Tibial nerve (tissue), 4 donors: Measurements from ENCODE around the gene ITGAE. TPM values are rescaled to one million over a fixed set of nuclear protein-coding genes. Genes with fewer than 3 reads are reported as not detected.

Experiments used
- DNase-seq, 2 donors: peaks; one replicate each; pipeline ENCODE4 v3.0.0-alpha.2; 2019; ENCODE audit warnings: low spot score in 2 of 2
- H3K27ac ChIP-seq, 4 donors: fragments of 200-600 bp; sonication (generic) in 3 of 4; one replicate each; pipeline ENCODE4 v1.5.1; 2017 to 2019; ENCODE audit warnings: mild to moderate bottlenecking in 1 of 4
- H3K27me3 ChIP-seq, 2 donors: fragments of 200-600 bp; sonication (generic) in 1 of 2; one replicate each; pipeline versions ENCODE4 v1.5.1 to v1.6.0; 2017 to 2019
- H3K36me3 ChIP-seq, 3 donors: fragments of 200-600 bp; sonication (generic); one replicate each; pipeline ENCODE4 v1.5.1; 2018 to 2019
- H3K4me1 ChIP-seq, 4 donors: fragments of 200-600 bp; sonication (generic) in 3 of 4; one replicate each; pipeline ENCODE4 v1.5.1; 2017 to 2019
- H3K4me3 ChIP-seq, 4 donors: fragments of 200-600 bp; sonication (generic) in 3 of 4; one replicate each; pipeline ENCODE4 v1.5.1; 2017 to 2019; ENCODE audit warnings: mild to moderate bottlenecking in 1 of 4, moderate library complexity in 1 of 4
- H3K9me3 ChIP-seq, 4 donors: fragments of 200-600 bp; sonication (generic) in 3 of 4; one replicate each; pipeline ENCODE4 v1.5.1; 2017 to 2019
- EP300 ChIP-seq, 2 donors: sonication (generic); formaldehyde crosslinking; IDR thresholded peaks; one replicate each; pipeline ENCODE4 v1.6.1; 2017; ENCODE audit warnings: antibody characterized with exemption in 2 of 2, mild to moderate bottlenecking in 1 of 2
- POLR2A ChIP-seq, 2 donors: fragments of 450-650 bp; IDR thresholded peaks; one replicate each; pipeline ENCODE4 v1.6.1; 2017; ENCODE audit warnings: antibody characterized with exemption in 2 of 2, mild to moderate bottlenecking in 2 of 2, moderate library complexity in 2 of 2
- WGBS, 2 donors: methylation state at CpG; one replicate each; pipeline ENCODE4 v1.1.5; 2018; 5-methylcytosine and 5-hydroxymethylcytosine counted together
- total RNA-seq, 4 donors: library from RNA; depleted of rRNA; stranded (reverse); fragments of >200 nt; gene quantifications; one replicate each; pipeline ENCODE4 v1.1.0, GENCODE V29; 2016
- TF ChIP-seq, protein P1 (sequence below), 5 experiments: fragments of 200-600 bp in 3 of 5; fragments of 450-650 bp in 2 of 5; sonication (generic) in 3 of 5; IDR thresholded peaks; one replicate each; pipeline ENCODE4 v1.5.1; 2016 to 2019; ENCODE audit warnings: antibody characterized with exemption in 5 of 5, mild to moderate bottlenecking in 3 of 5, moderate library complexity in 2 of 5

The ITGAE gene
- total RNA-seq, 4 donors from 2014 or later, result 11.1 to 17.5 (median 13.4) TPM

DNA sequence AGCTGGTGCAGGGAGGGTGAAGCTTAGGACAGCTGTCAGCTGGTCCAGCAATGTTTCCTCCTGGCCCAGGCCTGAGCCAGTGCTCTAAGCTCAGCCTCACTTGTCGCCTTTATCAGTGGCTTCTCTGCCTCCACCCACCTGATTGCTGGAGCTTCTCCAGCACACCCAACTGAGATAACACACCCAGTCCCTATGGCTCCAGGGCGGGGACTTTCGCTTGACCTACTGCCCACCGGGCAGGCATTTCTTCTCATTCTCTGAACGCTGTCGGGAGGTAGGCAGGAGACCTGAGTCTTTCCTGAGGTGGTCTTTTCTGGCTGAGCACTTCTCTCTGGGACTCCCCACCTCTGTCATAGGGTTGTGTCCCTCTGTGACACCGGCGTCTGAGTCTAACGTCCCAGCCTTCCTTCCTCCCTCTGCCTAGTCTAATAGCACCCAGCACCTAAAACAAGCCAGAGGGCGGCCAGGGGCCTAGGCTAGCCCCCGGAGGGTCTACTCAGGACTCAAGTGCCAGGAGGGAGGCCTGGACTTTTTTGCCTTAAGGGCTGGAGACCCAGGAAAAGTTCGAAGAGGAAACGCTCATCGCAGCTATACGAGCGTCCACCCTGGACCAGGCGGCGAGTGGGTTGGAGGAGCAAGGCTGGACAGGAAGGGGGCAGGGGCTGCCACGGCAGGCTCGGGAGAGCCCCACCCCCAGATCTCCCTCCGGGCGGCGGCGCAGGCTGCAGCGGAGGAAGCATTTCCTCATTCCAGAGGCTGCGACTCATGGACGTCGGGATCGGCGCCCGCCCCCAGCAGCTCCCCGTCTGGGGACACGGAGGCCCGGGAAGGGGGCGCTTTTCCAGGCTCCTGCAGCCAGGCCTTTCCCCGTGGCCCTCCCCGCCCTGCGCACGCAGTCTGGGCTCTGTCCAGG, 133.4 kb downstream of the ITGAE start:
- Histone ChIP-seq H3K36me3 (peaks cover 0 to 46% (median 0%) of the 10 kb centered on the region in 3 donors), H3K27me3 (no peaks in the 10 kb centered on the region), H3K4me3 (peak overlapping the region; percentile 55 to 99 (median 86)), H3K9me3 (no peaks in the 10 kb centered on the region), H3K27ac (peak overlapping the region; percentile 84 to 99 (median 94)), H3K4me1 (peaks cover 0 to 51% (median 26%) of the 10 kb centered on the region in 4 donors)
- peak; percentile 53 to 66 for DNase-seq
- 1 to 4% methylated on average over 20 to 26 of the region's 39 CpGs for WGBS, 2 donors
- TF ChIP-seq, protein P1, sequence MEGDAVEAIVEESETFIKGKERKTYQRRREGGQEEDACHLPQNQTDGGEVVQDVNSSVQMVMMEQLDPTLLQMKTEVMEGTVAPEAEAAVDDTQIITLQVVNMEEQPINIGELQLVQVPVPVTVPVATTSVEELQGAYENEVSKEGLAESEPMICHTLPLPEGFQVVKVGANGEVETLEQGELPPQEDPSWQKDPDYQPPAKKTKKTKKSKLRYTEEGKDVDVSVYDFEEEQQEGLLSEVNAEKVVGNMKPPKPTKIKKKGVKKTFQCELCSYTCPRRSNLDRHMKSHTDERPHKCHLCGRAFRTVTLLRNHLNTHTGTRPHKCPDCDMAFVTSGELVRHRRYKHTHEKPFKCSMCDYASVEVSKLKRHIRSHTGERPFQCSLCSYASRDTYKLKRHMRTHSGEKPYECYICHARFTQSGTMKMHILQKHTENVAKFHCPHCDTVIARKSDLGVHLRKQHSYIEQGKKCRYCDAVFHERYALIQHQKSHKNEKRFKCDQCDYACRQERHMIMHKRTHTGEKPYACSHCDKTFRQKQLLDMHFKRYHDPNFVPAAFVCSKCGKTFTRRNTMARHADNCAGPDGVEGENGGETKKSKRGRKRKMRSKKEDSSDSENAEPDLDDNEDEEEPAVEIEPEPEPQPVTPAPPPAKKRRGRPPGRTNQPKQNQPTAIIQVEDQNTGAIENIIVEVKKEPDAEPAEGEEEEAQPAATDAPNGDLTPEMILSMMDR (IDR thresholded peaks at IDR 0.05), result no peak
- TF ChIP-seq POLR2A (IDR thresholded peaks at IDR 0.05), result no peak

DNA sequence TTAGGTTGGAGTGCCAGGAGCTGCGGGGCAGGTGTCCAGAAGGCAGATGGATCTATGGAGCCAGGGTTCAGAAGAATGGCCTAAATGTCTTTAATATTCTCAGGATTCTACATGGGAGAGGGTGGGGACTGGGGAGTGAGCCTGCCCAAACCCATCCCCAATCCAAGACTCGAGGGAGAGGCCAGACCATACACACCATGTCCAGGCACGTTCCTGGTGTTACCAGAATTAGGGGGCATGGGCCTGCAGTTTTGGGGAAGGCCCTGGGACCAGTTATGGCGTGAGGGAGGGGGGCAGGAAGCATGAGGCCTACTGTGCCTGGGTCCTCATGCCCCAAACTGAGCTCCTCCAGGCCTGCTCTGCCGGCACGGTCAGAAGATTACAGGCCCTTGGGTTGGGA, 134.5 kb downstream of the ITGAE start:
- Histone ChIP-seq H3K27me3 (no peaks in the 10 kb centered on the region), H3K4me3 (peak overlapping the region in 3 of 4 donors; percentile 55 to 99 (median 96)), H3K27ac (peak overlapping the region; percentile 84 to 99 (median 94)), H3K9me3 (no peaks in the 10 kb centered on the region), H3K4me1 (peaks cover 0 to 60% (median 26%) of the 10 kb centered on the region in 4 donors), H3K36me3 (peaks cover 0 to 46% (median 0%) of the 10 kb centered on the region in 3 donors)
- TF ChIP-seq EP300 (IDR thresholded peaks at IDR 0.05) (no peak), POLR2A (IDR thresholded peaks at IDR 0.05) (no peak)
- TF ChIP-seq, protein P1 (IDR thresholded peaks at IDR 0.05), result no peak
- DNase-seq, result no peak
- WGBS, 2 donors, result 71 to 88% methylated on average over 5 to 6 of the region's 6 CpGs

DNA sequence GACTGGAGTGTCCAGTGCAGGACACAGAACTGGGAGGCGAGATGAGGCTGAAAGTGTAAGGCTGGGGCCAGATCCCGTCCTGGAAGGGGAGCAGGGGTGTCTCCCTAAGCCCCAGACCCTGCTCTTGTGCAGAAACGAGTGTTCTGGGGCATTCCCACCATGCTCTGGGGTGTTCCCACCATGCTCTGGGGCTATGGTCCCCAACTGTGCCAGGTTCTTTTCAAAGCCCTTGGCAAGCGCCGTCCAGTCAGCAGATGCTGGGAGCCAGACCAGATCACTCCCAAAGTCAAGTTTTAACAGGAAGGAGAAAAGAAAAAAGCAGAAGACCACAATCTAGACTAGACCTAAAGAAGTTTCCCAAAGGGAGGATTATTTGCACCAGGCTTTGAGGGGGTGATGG, 135.2 kb downstream of the ITGAE start:
- DNase-seq, result no peak
- peaks cover 0 to 43% (median 0%) of the 10 kb centered on the region in 3 donors for H3K36me3 ChIP-seq
- H3K9me3 ChIP-seq, result no peaks in the 10 kb centered on the region
- WGBS, 2 donors, result 54 to 75% methylated on average over 5 of the region's 5 CpGs
- H3K27ac ChIP-seq, result peak overlapping the region; percentile 84 to 99 (median 94)
- peaks cover 0 to 67% (median 26%) of the 10 kb centered on the region in 4 donors for H3K4me1 ChIP-seq
- H3K27me3 ChIP-seq, result no peaks in the 10 kb centered on the region
- peak overlapping the region in 1 of 4 donors; percentile 99 for H3K4me3 ChIP-seq
- TF ChIP-seq, protein P1 (IDR thresholded peaks at IDR 0.05), result no peak
- TF ChIP-seq POLR2A (IDR thresholded peaks at IDR 0.05), result no peak
- no peak for TF ChIP-seq EP300 (IDR thresholded peaks at IDR 0.05)

Other genes with a start within 250 kb of the ITGAE start
- 10 to 100 TPM in 1 of 4 donors, 1 to 10 TPM in 3; 4.2 to 21.4 (median 9.7) TPM for gene TRPV3, start 243.4 kb downstream of the ITGAE start, total RNA-seq
- gene TRPV1, start 191.8 kb downstream of the ITGAE start, total RNA-seq, result 10 to 100 TPM; 11.3 to 31.5 (median 12.1) TPM
- gene SHPK, start 164.9 kb downstream of the ITGAE start, total RNA-seq, result 10 to 100 TPM; 17.5 to 29.6 (median 22.5) TPM
- 10 to 100 TPM; 42.9 to 62.1 (median 50.6) TPM for gene CTNS, start 164.4 kb downstream of the ITGAE start, total RNA-seq
- gene TAX1BP3, start 132.6 kb downstream of the ITGAE start, total RNA-seq, result 100 to 1,000 TPM; 183 to 303 (median 249) TPM
- gene EMC6, start 132.4 kb downstream of the ITGAE start, total RNA-seq, result 10 to 100 TPM; 12.6 to 23.4 (median 18.9) TPM
- under 1 TPM in 1 of 4 donors, not detected in 3; 0.42 TPM for gene P2RX5, start 105.0 kb downstream of the ITGAE start, total RNA-seq
- under 1 TPM in 1 of 4 donors, not detected in 3; 0.21 TPM for gene HASPIN, start 77.3 kb downstream of the ITGAE start, total RNA-seq
- gene NCBP3, start 45.1 kb upstream of the ITGAE start, total RNA-seq, result 10 to 100 TPM; 17.3 to 31.5 (median 21.3) TPM
- 10 to 100 TPM in 1 of 4 donors, 1 to 10 TPM in 3; 4.4 to 15.3 (median 7.3) TPM for gene CAMKK1, start 91.9 kb upstream of the ITGAE start, total RNA-seq
- 1 to 10 TPM in 3 of 4 donors, under 1 TPM in 1; 0.87 to 8.6 (median 4.9) TPM for gene P2RX1, start 115.3 kb upstream of the ITGAE start, total RNA-seq
- gene ATP2A3, start 163.2 kb upstream of the ITGAE start, total RNA-seq, result 10 to 100 TPM in 2 of 4 donors, 1 to 10 TPM in 2; 5.9 to 12.9 (median 9.1) TPM